Psoas muscle (tissue), 8 donors: Measurements from ENCODE around the gene ABCF2. TPM values are rescaled to one million over a fixed set of nuclear protein-coding genes. Genes with fewer than 3 reads are reported as not detected.
A peak's percentile ranks its signal among the peaks of the same experiment; 100 is the strongest.

Source experiments
- ATAC-seq, 4 donors: fragments of 200-7000 bp; cut with Tn5 transposase; one replicate each; pipeline ENCODE4 v1.9.1; 2020; ENCODE audit warnings: moderate library complexity in 3 of 4, mild to moderate bottlenecking in 2 of 4
- DNase-seq, 2 donors: peaks; one replicate each; pipeline ENCODE4 v3.0.0-alpha.2; 2020
- H3K27ac ChIP-seq: fragments of 200-600 bp; one replicate; pipeline ENCODE4 v1.8.0; 2022
- H3K27me3 ChIP-seq, 3 donors: fragments of 200-600 bp in 1 of 3; one replicate each; pipeline versions ENCODE4 v1.6.1 to v1.8.0; 2013 to 2022; ENCODE audit warnings: low read length in 2 of 3, mild to moderate bottlenecking in 2 of 3, moderate library complexity in 1 of 3; ENCODE audit not compliant: insufficient read depth in 3 of 3
- H3K36me3 ChIP-seq, 2 donors: fragments of 200-600 bp in 1 of 2; one replicate each; pipeline versions ENCODE4 v1.6.1 to v1.8.0; 2013 to 2022; ENCODE audit warnings: low read depth in 1 of 2, mild to moderate bottlenecking in 1 of 2, moderate library complexity in 1 of 2; ENCODE audit not compliant: insufficient read depth in 1 of 2
- H3K4me1 ChIP-seq: fragments of 200-600 bp; one replicate; pipeline ENCODE4 v1.8.0; 2022
- H3K4me3 ChIP-seq: fragments of 200-600 bp; one replicate; pipeline ENCODE4 v1.8.0; 2022; ENCODE audit warnings: mild to moderate bottlenecking
- H3K9me3 ChIP-seq: fragments of 200-600 bp; one replicate; pipeline ENCODE4 v1.8.0; 2022
- WGBS, 3 donors: extraction: QIAGEN DNeasy Blood & Tissue Kit; methylation state at CpG; one replicate each; pipeline versions ENCODE4 v1.1.6 to v1.1.7; 2013; 5-methylcytosine and 5-hydroxymethylcytosine counted together
- intact Hi-C, 2 donors: fragments of 100-400 bp; cut with DNase I; formaldehyde crosslinking; loops; one replicate each; pipeline versions ENCODE4 v1.11.0 to v1.14.2; 2022
- polyA plus RNA-seq, 3 donors: library from polyadenylated mRNA; stranded (reverse); fragments of 200-250 nt; gene quantifications; one replicate each; pipeline ENCODE4 v1.2.3, GENCODE V29; 2013
- total RNA-seq, 4 donors: library from RNA; stranded (reverse); fragmentation: NEBNext Ultra II Directional in 2 of 4; extraction: Animal tissue kit (Norgen Biotek cat#: 25700) in 2 of 4; gene quantifications; one replicate each; pipeline versions ENCODE4 v1.2.1 to v1.2.4, GENCODE V29; 2021 to 2023
- TF ChIP-seq, protein P1 (sequence below): fragments of 200-600 bp; IDR thresholded peaks from one replicate; pipeline ENCODE4 v1.8.0; 2022; ENCODE audit warnings: antibody characterized with exemption
- donor health status: healthy with polysubstance abuse.
- donor health status: DM: no; HTN: no; CAD: no; lungs with moderate emphysema.
- donor health status: Bipolar disorder and iron deficiency.
- donor health status: healthy.
- donor health status: DM: yes; HTN: yes; CAD: no.
- donor health status: DM: no; HTN: no; CAD: no.
- donor health status: DM: no; HTN: no; CAD: no.
- donor health status: DM: yes; HTN: yes; CAD: no.

ABCF2 gene
- total and polyA plus RNA-seq, 7 donors, result 35.7 to 94.0 (median 66.0) TPM

DNA sequence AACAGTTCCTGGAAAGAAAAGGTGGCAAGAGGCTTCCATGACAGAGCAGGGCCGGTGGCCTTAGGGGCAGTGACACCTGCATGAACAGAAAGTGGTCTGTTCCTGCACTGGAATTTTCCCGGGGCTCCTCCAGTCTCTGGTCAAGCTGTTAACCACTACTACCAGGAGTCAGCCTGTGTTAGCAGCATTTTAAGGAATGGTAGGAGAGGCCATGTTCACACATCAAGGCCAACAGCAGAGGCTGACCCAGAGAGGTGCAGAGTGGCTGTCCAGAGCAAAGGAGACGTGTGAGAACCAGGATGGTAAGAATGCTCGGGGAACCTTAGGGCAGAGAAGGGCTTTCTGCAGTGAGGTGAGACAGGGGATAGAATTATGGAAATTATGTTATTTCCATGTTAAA, 25.3 kb downstream of the ABCF2 start:
- peak in 1 of 2 donors; percentile 40 for DNase-seq
- no peaks in the 10 kb centered on the region for H3K4me1 ChIP-seq
- intact Hi-C loops, result no loop called here
- H3K9me3 ChIP-seq, result no peaks in the 10 kb centered on the region
- H3K27ac ChIP-seq, result no peak overlapping the region
- H3K36me3 ChIP-seq, result no peaks in the 10 kb centered on the region
- no peak for ATAC-seq
- 79 to 86% (median 83%) methylated on average over 4 of the region's 4 CpGs for WGBS, 3 donors
- H3K4me3 ChIP-seq, result no peak overlapping the region
- peaks cover 0 to 24% (median 16%) of the 10 kb centered on the region in 3 donors for H3K27me3 ChIP-seq
- TF ChIP-seq, protein P1, sequence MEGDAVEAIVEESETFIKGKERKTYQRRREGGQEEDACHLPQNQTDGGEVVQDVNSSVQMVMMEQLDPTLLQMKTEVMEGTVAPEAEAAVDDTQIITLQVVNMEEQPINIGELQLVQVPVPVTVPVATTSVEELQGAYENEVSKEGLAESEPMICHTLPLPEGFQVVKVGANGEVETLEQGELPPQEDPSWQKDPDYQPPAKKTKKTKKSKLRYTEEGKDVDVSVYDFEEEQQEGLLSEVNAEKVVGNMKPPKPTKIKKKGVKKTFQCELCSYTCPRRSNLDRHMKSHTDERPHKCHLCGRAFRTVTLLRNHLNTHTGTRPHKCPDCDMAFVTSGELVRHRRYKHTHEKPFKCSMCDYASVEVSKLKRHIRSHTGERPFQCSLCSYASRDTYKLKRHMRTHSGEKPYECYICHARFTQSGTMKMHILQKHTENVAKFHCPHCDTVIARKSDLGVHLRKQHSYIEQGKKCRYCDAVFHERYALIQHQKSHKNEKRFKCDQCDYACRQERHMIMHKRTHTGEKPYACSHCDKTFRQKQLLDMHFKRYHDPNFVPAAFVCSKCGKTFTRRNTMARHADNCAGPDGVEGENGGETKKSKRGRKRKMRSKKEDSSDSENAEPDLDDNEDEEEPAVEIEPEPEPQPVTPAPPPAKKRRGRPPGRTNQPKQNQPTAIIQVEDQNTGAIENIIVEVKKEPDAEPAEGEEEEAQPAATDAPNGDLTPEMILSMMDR, result no peak

DNA sequence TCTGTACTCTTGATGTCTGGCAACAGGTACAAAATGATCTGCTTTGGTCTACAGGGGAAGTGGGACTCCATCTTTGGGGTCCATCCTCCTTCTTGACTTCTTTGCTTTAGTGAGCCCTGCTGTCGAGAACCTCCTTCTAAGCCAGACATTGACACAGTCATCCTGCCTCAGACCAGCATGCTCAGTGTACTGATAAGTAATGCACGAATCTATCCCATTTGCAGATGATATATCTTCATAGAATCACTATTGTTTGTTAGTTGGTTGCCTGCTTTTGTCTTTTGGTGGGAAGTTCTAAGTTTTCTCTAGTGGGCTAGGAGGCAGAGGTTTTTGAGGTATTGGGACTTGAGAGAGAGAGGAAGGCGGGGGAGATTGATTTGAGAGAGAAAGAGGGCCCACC, 25.7 kb downstream of the ABCF2 start:
- 80 to 85% (median 83%) methylated on average over 3 of the region's 3 CpGs for WGBS, 3 donors
- no peak overlapping the region for H3K27ac ChIP-seq
- peaks cover 0 to 24% (median 16%) of the 10 kb centered on the region in 3 donors for H3K27me3 ChIP-seq
- no peak for ATAC-seq
- TF ChIP-seq, protein P1, result no peak
- no peak overlapping the region for H3K4me3 ChIP-seq
- H3K9me3 ChIP-seq, result no peaks in the 10 kb centered on the region
- intact Hi-C loops, result no loop called here
- H3K36me3 ChIP-seq, result no peaks in the 10 kb centered on the region
- no peaks in the 10 kb centered on the region for H3K4me1 ChIP-seq
- no peak for DNase-seq

DNA sequence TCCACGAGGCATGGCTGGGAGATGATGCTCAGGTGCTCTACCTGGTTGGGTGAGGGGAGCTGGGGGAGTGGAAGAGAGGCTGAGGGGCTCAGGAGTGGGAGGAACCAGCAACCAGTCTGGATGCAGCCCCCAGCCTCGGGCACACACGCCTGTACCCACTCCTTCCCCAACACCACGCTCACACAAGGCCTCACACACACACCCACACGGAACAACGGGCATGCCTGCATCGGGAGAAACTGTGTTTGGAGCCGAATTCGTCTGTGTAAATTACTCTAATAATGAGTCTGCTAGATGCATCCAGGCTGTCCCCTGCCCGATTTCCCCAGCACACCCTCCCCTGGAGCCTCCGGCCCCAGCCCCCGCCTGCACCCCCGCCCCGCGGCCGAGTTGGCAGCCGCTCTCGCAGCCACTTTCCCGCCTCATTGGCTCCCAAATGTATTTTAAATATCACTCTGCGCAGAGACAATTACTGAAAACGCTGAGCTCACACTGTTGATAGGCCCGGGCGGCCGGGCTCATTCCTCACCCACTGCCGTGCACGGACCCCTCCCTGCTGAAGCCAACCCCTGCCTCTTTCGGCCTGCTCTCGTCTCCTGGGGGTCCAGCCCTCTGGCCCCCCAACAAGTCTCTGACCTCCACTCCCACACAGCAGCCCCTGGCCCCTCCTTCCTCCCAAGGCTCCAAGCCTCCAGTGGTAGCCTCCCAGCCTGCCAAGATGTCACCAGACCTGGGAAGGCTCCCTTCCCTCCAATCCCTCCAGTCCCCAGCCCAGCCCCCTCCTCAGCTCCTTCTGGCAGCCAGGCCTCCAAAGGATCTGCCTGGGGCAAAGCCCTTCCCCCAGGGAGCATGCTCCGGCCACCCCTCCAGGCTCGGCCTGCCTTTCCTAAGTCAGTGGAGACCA, 27.8 kb downstream of the ABCF2 start:
- H3K36me3 ChIP-seq, result no peaks in the 10 kb centered on the region
- ATAC-seq (no peak), DNase-seq (peak in 1 of 2 donors; percentile 41)
- peaks cover 0 to 12% (median 3%) of the 10 kb centered on the region in 3 donors for H3K27me3 ChIP-seq
- H3K4me1 ChIP-seq, result no peaks in the 10 kb centered on the region
- H3K9me3 ChIP-seq, result no peaks in the 10 kb centered on the region
- TF ChIP-seq, protein P1, result no peak
- intact Hi-C loops, result loop anchor here in 1 of 2 donors (10.0 kb wide), 1 partner anchor 106 kb away; no protein-coding TSS in a partner anchor
- WGBS, 3 donors, result 40 to 53% (median 45%) methylated on average over 27 to 30 of the region's 30 CpGs
- H3K27ac ChIP-seq, result no peak overlapping the region
- no peak overlapping the region for H3K4me3 ChIP-seq

DNA sequence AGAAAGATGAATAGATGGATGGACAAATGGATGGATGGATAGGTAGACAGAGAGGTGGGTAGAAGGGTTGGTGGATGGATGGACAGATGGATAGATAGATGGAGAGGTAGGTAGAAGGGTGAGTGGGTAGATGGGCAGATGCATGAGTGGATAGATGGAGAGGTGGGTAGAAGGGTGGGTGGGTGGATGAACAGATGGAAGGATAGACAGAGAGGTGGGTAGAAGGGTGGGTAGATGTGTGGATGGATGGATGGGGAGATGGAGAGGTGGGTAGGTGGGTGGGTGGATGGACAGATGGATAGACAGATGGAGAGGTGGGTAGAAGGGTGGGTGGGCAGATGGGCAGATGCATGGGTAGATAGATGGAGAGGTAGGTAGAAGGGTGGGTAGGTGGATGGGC, 29.1 kb downstream of the ABCF2 start:
- no peak overlapping the region for H3K4me3 ChIP-seq
- DNase-seq, result no peak
- ATAC-seq, result no peak
- no peaks in the 10 kb centered on the region for H3K4me1 ChIP-seq
- intact Hi-C loops, result loop anchor here in 1 of 2 donors (10.0 kb wide), 1 partner anchor 107 kb away; no protein-coding TSS in a partner anchor
- H3K36me3 ChIP-seq, result no peaks in the 10 kb centered on the region
- peaks cover 0 to 10% (median 0%) of the 10 kb centered on the region in 3 donors for H3K27me3 ChIP-seq
- TF ChIP-seq, protein P1, result no peak
- no peaks in the 10 kb centered on the region for H3K9me3 ChIP-seq
- H3K27ac ChIP-seq, result no peak overlapping the region
